ENCODE results near the gene PTPN11.

Gene PTPN11

GRCh38 chr12:112418608-112419296, at the start of gene PTPN11:
TSS of gene PTPN11 (plus strand) at chr12:112418947. CDS start at chr12:112419112, 165 bp downstream.
- no peaks in the 10 kb centered on the region for H3K36me3 ChIP-seq (ENCODE audit: control insufficient read depth, insufficient read depth, low read length)
- no peaks in the 10 kb centered on the region for H3K27me3 ChIP-seq (ENCODE audit: control insufficient read depth, insufficient read depth, low read length)
- H3K27ac ChIP-seq: peak within 1 kb of the TSS; percentile 68
- H2AFZ ChIP-seq: peak within 1 kb of the TSS; percentile 91
- peaks cover 3% of the 10 kb centered on the region for H3K4me1 ChIP-seq
- peak within 1 kb of the TSS; percentile 99 for H3K4me2 ChIP-seq (ENCODE audit: low read length)
- peak within 1 kb of the TSS; percentile 97 for H3K4me3 ChIP-seq (ENCODE audit: low read depth, low read length)
- peak within 1 kb of the TSS; percentile 70 for H3K9ac ChIP-seq
- peak; percentile 25 for TF ChIP-seq CTCF (IDR thresholded peaks at IDR 0.05)
- no peaks in the 10 kb centered on the region for H3K9me3 ChIP-seq (ENCODE audit: control insufficient read depth, low read length)
- peaks cover 17% of the 10 kb centered on the region for H3K79me2 ChIP-seq

- no peak for TF ChIP-seq CTCF (IDR thresholded peaks at IDR 0.05)
- Histone ChIP-seq H3K4me1 (peaks cover 2% of the 10 kb centered on the region), H3K79me2 (peaks cover 63% of the 10 kb centered on the region), H3K9ac (no peak overlapping the region), H3K4me3 (ENCODE audit: low read depth, low read length) (no peak overlapping the region), H3K9me3 (ENCODE audit: control insufficient read depth, low read length) (no peaks in the 10 kb centered on the region), H3K27ac (no peak overlapping the region), H3K4me2 (ENCODE audit: low read length) (no peak overlapping the region), H3K27me3 (ENCODE audit: control insufficient read depth, insufficient read depth, low read length) (no peaks in the 10 kb centered on the region), H3K36me3 (ENCODE audit: control insufficient read depth, insufficient read depth, low read length) (no peaks in the 10 kb centered on the region), H2AFZ (no peak overlapping the region)
These were observed 48.5 kb upstream of the PTPN11 start for GRCh38 chr12:112370199-112370598.

- peaks cover 2% of the 10 kb centered on the region for H3K4me1 ChIP-seq
- no peak overlapping the region for H3K27ac ChIP-seq
- H2AFZ ChIP-seq: no peak overlapping the region
- H3K27me3 ChIP-seq (ENCODE audit: control insufficient read depth, insufficient read depth, low read length): no peaks in the 10 kb centered on the region
- peaks cover 63% of the 10 kb centered on the region for H3K79me2 ChIP-seq
- no peak overlapping the region for H3K4me2 ChIP-seq (ENCODE audit: low read length)
- no peak overlapping the region for H3K9ac ChIP-seq
- TF ChIP-seq CTCF (IDR thresholded peaks at IDR 0.05): no peak
- no peaks in the 10 kb centered on the region for H3K36me3 ChIP-seq (ENCODE audit: control insufficient read depth, insufficient read depth, low read length)
- H3K9me3 ChIP-seq (ENCODE audit: control insufficient read depth, low read length): no peaks in the 10 kb centered on the region
- H3K4me3 ChIP-seq (ENCODE audit: low read depth, low read length): no peak overlapping the region
These were observed 47.8 kb upstream of the PTPN11 start for GRCh38 chr12:112370868-112371510.

- H3K27me3 ChIP-seq (ENCODE audit: control insufficient read depth, insufficient read depth, low read length): no peaks in the 10 kb centered on the region
- H3K4me1 ChIP-seq: peaks cover 2% of the 10 kb centered on the region
- peaks cover 72% of the 10 kb centered on the region for H3K79me2 ChIP-seq
- no peak for TF ChIP-seq CTCF (IDR thresholded peaks at IDR 0.05)
- H3K4me2 ChIP-seq (ENCODE audit: low read length): no peak overlapping the region
- H3K27ac ChIP-seq: no peak overlapping the region
- H3K4me3 ChIP-seq (ENCODE audit: low read depth, low read length): no peak overlapping the region
- no peak overlapping the region for H2AFZ ChIP-seq
- H3K9me3 ChIP-seq (ENCODE audit: control insufficient read depth, low read length): no peaks in the 10 kb centered on the region
- no peak overlapping the region for H3K9ac ChIP-seq
- H3K36me3 ChIP-seq (ENCODE audit: control insufficient read depth, insufficient read depth, low read length): no peaks in the 10 kb centered on the region
These were observed 44.5 kb upstream of the PTPN11 start for GRCh38 chr12:112374166-112374740.

Data from parathyroid adenoma (tissue), 2 donors.